GM12878 (cell line): ENCODE results near the gene AHNAK2. TPM values are rescaled to one million over a fixed set of nuclear protein-coding genes. Genes with fewer than 3 reads are reported as not detected.

Experiments used
- ATAC-seq: fragments of 200-7000 bp; cut with Tn5 transposase; 3 replicates; pipeline ENCODE4 v1.9.1; 2020; ENCODE audit warnings: mild to moderate bottlenecking, moderate library complexity
- BruUV-seq: library from RNA; stranded (reverse); fragments of 400-500 nt; replicated peaks from 2 replicates; lab custom pipeline; 2021; lab: Mats Ljungman, UMichigan
- CTCF ChIA-PET: fragments of 300-600 bp; sonication (Branson Sonifier 250); formaldehyde crosslinking; extraction: SDS; loops from one replicate; lab custom pipeline; 2021; ENCODE audit warnings: inconsistent platforms; lab: Yijun Ruan, JAX
- POLR2A ChIA-PET: fragments of 350-600 bp; formaldehyde crosslinking; extraction: SDS; loops from one replicate; lab custom pipeline; 2021; ENCODE audit warnings: inconsistent platforms; lab: Charles Lee
- RAD21 ChIA-PET: fragments of 300-600 bp; sonication (Branson Sonifier 250); formaldehyde crosslinking; loops from one replicate; lab custom pipeline; 2023; ENCODE audit warnings: antibody characterized with exemption; ENCODE audit not compliant: unreplicated experiment; lab: Charles Lee
- SMC1A ChIA-PET: fragments of 300-600 bp; sonication (Branson Sonifier 250); formaldehyde crosslinking; loops from one replicate; lab custom pipeline; 2023; ENCODE audit not compliant: unreplicated experiment, uncharacterized antibody; lab: Charles Lee
- DNase-seq: peaks from one replicate; pipeline ENCODE4 v3.0.0-alpha.2; 2011; ENCODE audit warnings: low read depth, low spot score
- FAIRE-seq: peaks from 3 replicates; lab custom pipeline; 2011; peaks lifted over from hg19 to GRCh38; lab: Jason Lieb, UNC
- H2AFZ ChIP-seq: 2 replicates; pipeline ENCODE4 v1.6.0; 2011; ENCODE audit warnings: low read depth, low read length, control low read depth; ENCODE audit not compliant: control insufficient read depth
- H3K27ac ChIP-seq: 2 replicates; pipeline ENCODE4 v1.5.1; 2011; ENCODE audit warnings: control low read depth; ENCODE audit not compliant: control insufficient read depth, insufficient read depth
- H3K27me3 ChIP-seq, 2 experiments: replicated peaks in 1 of 2; 2 replicates each; pipeline versions ENCODE4 v1.6.0 to v1.6.1; 2011; ENCODE audit warnings: low read length in 1 of 2; ENCODE audit not compliant: control insufficient read depth in 2 of 2, insufficient read depth in 2 of 2
- H3K36me3 ChIP-seq, 2 experiments: 2 replicates each; pipeline ENCODE4 v1.5.1; 2011; ENCODE audit warnings: low read length in 1 of 2; ENCODE audit not compliant: control insufficient read depth in 2 of 2, insufficient read depth in 2 of 2
- H3K4me1 ChIP-seq: 2 replicates; pipeline ENCODE4 v1.6.1; 2011; ENCODE audit warnings: mild to moderate bottlenecking, low read length, moderate library complexity, mixed read lengths; ENCODE audit not compliant: control insufficient read depth, insufficient read depth
- H3K4me2 ChIP-seq: 2 replicates; pipeline ENCODE4 v1.6.0; 2011; ENCODE audit warnings: control low read depth; ENCODE audit not compliant: control insufficient read depth, insufficient read depth
- H3K4me3 ChIP-seq: fragments of 200-600 bp; sonication (generic); 2 replicates; pipeline ENCODE4 v1.5.1; 2016
- H3K79me2 ChIP-seq: 2 replicates; pipeline ENCODE4 v1.6.0; 2011; ENCODE audit warnings: low read length; ENCODE audit not compliant: control insufficient read depth, insufficient read depth
- H3K9ac ChIP-seq: 2 replicates; pipeline ENCODE4 v1.8.0; 2011; ENCODE audit warnings: low read length, control low read depth, mixed read lengths; ENCODE audit not compliant: control insufficient read depth, insufficient read depth
- H3K9me3 ChIP-seq: replicated peaks from 3 replicates; pipeline ENCODE4 v1.5.1; 2011; ENCODE audit warnings: mild to moderate bottlenecking, low read length; ENCODE audit not compliant: control insufficient read depth, insufficient read depth
- H4K20me1 ChIP-seq: 2 replicates; pipeline ENCODE4 v1.6.0; 2011; ENCODE audit not compliant: control insufficient read depth, insufficient read depth
- CREB1 ChIP-seq: IDR thresholded peaks from 2 replicates; pipeline ENCODE4 v1.6.1; 2012; ENCODE audit warnings: low read depth, mild to moderate bottlenecking, inconsistent platforms
- DPF2 ChIP-seq: fragments of 450-650 bp; IDR thresholded peaks from 2 replicates; pipeline ENCODE4 v1.6.1; 2017; ENCODE audit warnings: mild to moderate bottlenecking
- E2F4 ChIP-seq: IDR thresholded peaks from 2 replicates; pipeline ENCODE4 v1.6.1; 2012; ENCODE audit warnings: low read depth, low read length, improper control_type of control experiment
- ESRRA ChIP-seq: IDR thresholded peaks from 2 replicates; pipeline ENCODE4 v1.6.1; 2012; ENCODE audit warnings: mild to moderate bottlenecking, low read length, improper control_type of control experiment
- ETV6 ChIP-seq, 2 experiments: fragments of 450-650 bp in 1 of 2; IDR thresholded peaks in 1 of 2; conservative IDR thresholded peaks in 1 of 2; 2 replicates each; pipeline ENCODE4 v1.6.1; 2014; ENCODE audit warnings: antibody characterized with exemption in 1 of 2, borderline replicate concordance in 1 of 2, low read depth in 1 of 2, mild to moderate bottlenecking in 1 of 2, moderate library complexity in 1 of 2
- MTA2 ChIP-seq: fragments of 450-650 bp; IDR thresholded peaks from 2 replicates; pipeline ENCODE4 v1.6.1; 2016; ENCODE audit warnings: low read depth, mild to moderate bottlenecking, moderate library complexity
- MXI1 ChIP-seq: fragments of 150-350 bp; IDR thresholded peaks from 2 replicates; pipeline ENCODE4 v1.6.1; 2011; ENCODE audit warnings: low read depth, mild to moderate bottlenecking, inconsistent platforms, low read length, improper control_type of control experiment
- NKRF ChIP-seq: fragments of 450-650 bp; conservative IDR thresholded peaks from 2 replicates; pipeline ENCODE4 v1.6.1; 2017; ENCODE audit warnings: mild to moderate bottlenecking, moderate library complexity
- PAX8 ChIP-seq: fragments of 450-650 bp; IDR thresholded peaks from 2 replicates; pipeline ENCODE4 v1.6.1; 2017; ENCODE audit warnings: mild to moderate bottlenecking, moderate library complexity
- POLR2A ChIP-seq: IDR thresholded peaks from 2 replicates; pipeline ENCODE4 v1.6.1; 2011; ENCODE audit warnings: low read depth, mild to moderate bottlenecking, low read length
- RCOR1 ChIP-seq: conservative IDR thresholded peaks from 2 replicates; pipeline ENCODE4 v1.6.1; 2012; ENCODE audit warnings: low read depth, low read length, improper control_type of control experiment
- SMARCA5 ChIP-seq: fragments of 450-650 bp; IDR thresholded peaks from 2 replicates; pipeline ENCODE4 v1.6.1; 2017; ENCODE audit warnings: mild to moderate bottlenecking
- SMC3 ChIP-seq: IDR thresholded peaks from 2 replicates; pipeline ENCODE4 v1.6.1; 2011; ENCODE audit warnings: low read length, improper control_type of control experiment, borderline replicate concordance
- WGBS: methylation state at CpG from one replicate; pipeline ENCODE4 v1.1.6; 2016; ENCODE audit warnings: low lambda C conversion rate; ENCODE audit not compliant: insufficient replicate concordance, insufficient coverage; ENCODE audit errors: missing lambda C conversion rate; 5-methylcytosine and 5-hydroxymethylcytosine counted together
- in situ Hi-C: fragments of 300-500 bp; cut with MboI; formaldehyde crosslinking; loops from 9 replicates; pipeline ENCODE4 v1.14.3; 2018; ENCODE audit warnings: mixed read lengths
- intact Hi-C: fragments of 100-400 bp; cut with micrococcal nuclease; formaldehyde crosslinking; loops from one replicate; pipeline ENCODE4 v1.14.2; 2022; ENCODE audit not compliant: unreplicated experiment
- polyA plus RNA-seq, 11 experiments: library from polyadenylated mRNA; depleted of rRNA in 4 of 11; unstranded in 6 of 11; stranded (reverse) in 5 of 11; fragments of >200 nt; fragmentation: Nextera tagmentation in 4 of 11; fragmentation: Illumina TruSeq in 1 of 11; extraction: Ambion mirVana in 4 of 11; extraction: Trizol in 1 of 11; gene quantifications; 1 replicate in 1 of 11; 2 replicates in 10 of 11; pipeline versions ENCODE4 v1.2.1 to v1.2.3, GENCODE V29; 2011 to 2016; ENCODE audit warnings: inconsistent platforms in 2 of 11, missing spikeins in 2 of 11, low read depth in 1 of 11
- total RNA-seq, 4 experiments: library from RNA; depleted of rRNA in 3 of 4; stranded (reverse); fragments of >200 nt in 3 of 4; fragmentation: Illumina TruSeq in 1 of 4; extraction: Trizol in 1 of 4; gene quantifications; 2 replicates each; pipeline versions ENCODE4 v1.2.1 to v1.2.3, GENCODE V29; 2013 to 2021
- TF ChIP-seq, protein P1 (sequence below): fragments of 150-350 bp; IDR thresholded peaks from 2 replicates; pipeline ENCODE4 v1.6.1; 2016; ENCODE audit warnings: low read depth, low read length

The AHNAK2 gene
- total and polyA plus RNA-seq, 10 of the 15 experiments (the other 5 are each of a cell fraction or from before 2014, with no cell fraction given), result 0.03 to 0.10 TPM; not detected in 8

GRCh38 chr14:104955396-104955770 is 22.8 kb downstream of the AHNAK2 start:
- ChIA-PET POLR2A (interaction anchor here (0.5 kb wide), 1 partner anchor 143 kb away, joined by 5 read pairs; no protein-coding TSS in a partner anchor), CTCF (no interaction called here), SMC1A (no interaction called here), RAD21 (no interaction called here)
- no peaks in the 10 kb centered on the region for H4K20me1 ChIP-seq
- no TSS peak for BruUV-seq
- DNase-seq, result no peak
- peaks cover 0 to 2% of the 10 kb centered on the region in 2 experiments; a peak in 3 of 4 replicates for H3K27me3 ChIP-seq
- no peaks in the 10 kb centered on the region for H3K79me2 ChIP-seq
- FAIRE-seq, result no peak
- in situ Hi-C loops, result no loop called here
- H3K4me2 ChIP-seq, result no peak overlapping the region
- no peaks in the 10 kb centered on the region for H3K9me3 ChIP-seq
- no peak overlapping the region for H3K27ac ChIP-seq
- 7% methylated on average over 3 of the region's 3 CpGs for WGBS
- H3K9ac ChIP-seq, result no peak overlapping the region
- no peak for ATAC-seq
- intact Hi-C loops, result no loop called here
- H3K36me3 ChIP-seq, result no peaks in the 10 kb centered on the region
- TF ChIP-seq CREB1, result no peak
- TF ChIP-seq E2F4, result no peak
- TF ChIP-seq ETV6 (conservative IDR thresholded peaks at IDR 0.05 in 1 of 2, IDR thresholded peaks at IDR 0.05 in 1 of 2; ENCODE audit: borderline replicate concordance in 1 of 2, low read depth in 1 of 2), result no peak
- TF ChIP-seq, protein P1, sequence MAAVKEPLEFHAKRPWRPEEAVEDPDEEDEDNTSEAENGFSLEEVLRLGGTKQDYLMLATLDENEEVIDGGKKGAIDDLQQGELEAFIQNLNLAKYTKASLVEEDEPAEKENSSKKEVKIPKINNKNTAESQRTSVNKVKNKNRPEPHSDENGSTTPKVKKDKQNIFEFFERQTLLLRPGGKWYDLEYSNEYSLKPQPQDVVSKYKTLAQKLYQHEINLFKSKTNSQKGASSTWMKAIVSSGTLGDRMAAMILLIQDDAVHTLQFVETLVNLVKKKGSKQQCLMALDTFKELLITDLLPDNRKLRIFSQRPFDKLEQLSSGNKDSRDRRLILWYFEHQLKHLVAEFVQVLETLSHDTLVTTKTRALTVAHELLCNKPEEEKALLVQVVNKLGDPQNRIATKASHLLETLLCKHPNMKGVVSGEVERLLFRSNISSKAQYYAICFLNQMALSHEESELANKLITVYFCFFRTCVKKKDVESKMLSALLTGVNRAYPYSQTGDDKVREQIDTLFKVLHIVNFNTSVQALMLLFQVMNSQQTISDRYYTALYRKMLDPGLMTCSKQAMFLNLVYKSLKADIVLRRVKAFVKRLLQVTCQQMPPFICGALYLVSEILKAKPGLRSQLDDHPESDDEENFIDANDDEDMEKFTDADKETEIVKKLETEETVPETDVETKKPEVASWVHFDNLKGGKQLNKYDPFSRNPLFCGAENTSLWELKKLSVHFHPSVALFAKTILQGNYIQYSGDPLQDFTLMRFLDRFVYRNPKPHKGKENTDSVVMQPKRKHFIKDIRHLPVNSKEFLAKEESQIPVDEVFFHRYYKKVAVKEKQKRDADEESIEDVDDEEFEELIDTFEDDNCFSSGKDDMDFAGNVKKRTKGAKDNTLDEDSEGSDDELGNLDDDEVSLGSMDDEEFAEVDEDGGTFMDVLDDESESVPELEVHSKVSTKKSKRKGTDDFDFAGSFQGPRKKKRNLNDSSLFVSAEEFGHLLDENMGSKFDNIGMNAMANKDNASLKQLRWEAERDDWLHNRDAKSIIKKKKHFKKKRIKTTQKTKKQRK, result no peak
- TF ChIP-seq SMC3, result no peak
- TF ChIP-seq PAX8, result no peak
- TF ChIP-seq MXI1, result no peak
- TF ChIP-seq DPF2, result no peak
- no peak for TF ChIP-seq MTA2
- no peak for TF ChIP-seq ESRRA
- no peak for TF ChIP-seq SMARCA5
- no peak for TF ChIP-seq RCOR1
- TF ChIP-seq POLR2A, result no peak
- no peak for TF ChIP-seq NKRF
- H3K4me1 ChIP-seq, result no peaks in the 10 kb centered on the region
- H3K4me3 ChIP-seq, result no peak overlapping the region
- no peak overlapping the region for H2AFZ ChIP-seq
